Stimulated activated CD8-positive, alpha-beta memory T cell treated with anti-CD3 and anti-CD28 coated beads, Interleukin-4, amount 100 ng/mL, for 48 hours (primary cell): Measurements from ENCODE around the gene MKLN1.
A peak's percentile ranks its signal among the peaks of the same experiment; 100 is the strongest.
"Not testable (repeated sequence)": the region's sequence is repeated elsewhere in the genome, so short reads cannot be mapped to it uniquely, and the experiment has no call there.

Experiments used
- DNase-seq: peaks from one replicate; pipeline ENCODE4 v3.0.0-alpha.2; 2020

The MKLN1 gene

GRCh38 chr7:131320603-131321002 lies 7.1 kb upstream of the MKLN1 start:
- DNase-seq, result no peak

DNA sequence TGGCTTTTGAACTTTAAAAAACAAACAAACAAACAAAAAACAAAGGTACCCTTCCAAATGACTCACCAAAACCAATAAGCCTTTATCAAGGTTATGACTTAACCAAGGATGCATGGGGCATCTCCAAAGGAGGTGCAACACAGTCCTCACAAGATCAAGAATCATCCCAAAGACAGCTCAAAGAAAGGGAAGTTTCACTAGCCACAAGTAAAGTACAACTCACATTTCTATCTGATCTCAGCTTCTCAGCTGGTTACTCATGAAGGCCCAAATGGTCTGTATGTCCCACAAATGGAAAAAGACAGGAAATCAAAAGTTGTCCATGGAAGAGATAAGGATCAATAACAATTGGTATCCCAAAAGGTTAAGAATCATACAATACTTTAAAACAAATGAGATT lies 6.0 kb upstream of the MKLN1 start:
- DNase-seq, result no peak

DNA sequence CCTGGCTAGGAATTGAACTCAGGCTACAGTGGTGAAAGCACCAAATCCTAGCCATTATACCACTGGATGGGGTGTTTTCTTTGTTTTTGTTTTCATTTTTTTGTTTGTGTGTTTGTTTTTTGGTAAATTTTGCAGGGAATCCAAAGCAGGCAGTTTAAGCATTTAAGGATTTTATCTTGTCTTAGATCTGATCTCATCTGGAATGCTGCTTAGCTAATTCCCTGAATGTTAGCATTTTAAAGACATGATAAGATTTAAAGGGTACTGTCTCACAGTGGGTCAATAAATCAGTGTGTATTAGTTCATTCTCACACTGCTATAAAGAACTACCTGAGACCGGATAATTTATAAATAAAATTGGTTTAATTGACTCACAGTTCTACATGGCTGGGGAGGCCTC lies 5.6 kb upstream of the MKLN1 start:
- no peak for DNase-seq

GRCh38 chr7:131322861-131323260 lies 4.8 kb upstream of the MKLN1 start:
- DNase-seq, result no peak

- DNase-seq, result peak; percentile 36
These were observed 2.4 kb upstream of the MKLN1 start for GRCh38 chr7:131325179-131325840.

GRCh38 chr7:131326576-131326975 lies 1.1 kb upstream of the MKLN1 start:
- no peak for DNase-seq

- DNase-seq, result peak; percentile 43
These were observed 539 bp upstream of the MKLN1 start for GRCh38 chr7:131327049-131327625.

- no peak for DNase-seq
These were observed 900 bp downstream of the MKLN1 start for GRCh38 chr7:131328377-131329175.

GRCh38 chr7:131329176-131329570 lies 1.5 kb downstream of the MKLN1 start:
- DNase-seq, result no peak

DNA sequence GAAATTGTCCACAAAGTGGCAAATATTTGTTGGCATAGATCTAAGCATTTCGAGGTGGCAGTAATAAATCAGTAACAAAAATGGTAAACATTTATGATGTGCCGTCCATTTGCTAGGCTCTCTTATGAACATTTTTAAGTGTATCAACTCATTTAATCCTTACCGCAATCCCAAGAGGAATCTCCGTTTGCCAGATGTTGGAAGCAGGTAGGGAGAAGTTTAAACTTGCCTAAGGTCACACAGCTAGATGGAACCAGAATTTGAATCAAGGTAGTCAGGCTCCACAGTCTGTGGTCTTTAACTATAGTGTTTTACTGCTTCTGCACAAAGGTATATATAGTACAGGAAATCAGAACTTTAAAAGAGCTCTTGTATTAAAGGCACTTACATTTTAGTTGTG lies 2.6 kb downstream of the MKLN1 start:
- DNase-seq, result no peak

- DNase-seq, result no peak
These were observed 4.1 kb downstream of the MKLN1 start for GRCh38 chr7:131331806-131332205.

DNA sequence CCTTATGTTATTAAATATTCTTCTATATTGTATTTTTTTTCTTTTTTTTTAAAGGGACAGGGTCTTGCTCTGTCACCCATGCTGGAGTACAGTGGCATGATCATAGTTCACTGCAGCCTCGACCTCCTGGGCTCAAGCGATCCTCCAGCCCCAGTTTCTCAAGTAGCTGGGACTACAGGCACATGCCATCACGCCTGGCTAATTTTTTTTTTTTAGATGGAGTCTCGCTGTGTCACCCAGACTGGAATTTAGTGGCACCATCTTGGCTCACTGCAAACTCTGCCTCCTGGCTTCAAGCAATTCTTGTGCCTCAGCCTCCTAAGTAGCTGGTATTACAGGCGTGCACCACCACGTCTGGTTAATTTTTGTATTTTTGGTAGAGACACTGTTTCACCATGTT lies 5.1 kb downstream of the MKLN1 start:
- DNase-seq, result not testable (repeated sequence)

DNA sequence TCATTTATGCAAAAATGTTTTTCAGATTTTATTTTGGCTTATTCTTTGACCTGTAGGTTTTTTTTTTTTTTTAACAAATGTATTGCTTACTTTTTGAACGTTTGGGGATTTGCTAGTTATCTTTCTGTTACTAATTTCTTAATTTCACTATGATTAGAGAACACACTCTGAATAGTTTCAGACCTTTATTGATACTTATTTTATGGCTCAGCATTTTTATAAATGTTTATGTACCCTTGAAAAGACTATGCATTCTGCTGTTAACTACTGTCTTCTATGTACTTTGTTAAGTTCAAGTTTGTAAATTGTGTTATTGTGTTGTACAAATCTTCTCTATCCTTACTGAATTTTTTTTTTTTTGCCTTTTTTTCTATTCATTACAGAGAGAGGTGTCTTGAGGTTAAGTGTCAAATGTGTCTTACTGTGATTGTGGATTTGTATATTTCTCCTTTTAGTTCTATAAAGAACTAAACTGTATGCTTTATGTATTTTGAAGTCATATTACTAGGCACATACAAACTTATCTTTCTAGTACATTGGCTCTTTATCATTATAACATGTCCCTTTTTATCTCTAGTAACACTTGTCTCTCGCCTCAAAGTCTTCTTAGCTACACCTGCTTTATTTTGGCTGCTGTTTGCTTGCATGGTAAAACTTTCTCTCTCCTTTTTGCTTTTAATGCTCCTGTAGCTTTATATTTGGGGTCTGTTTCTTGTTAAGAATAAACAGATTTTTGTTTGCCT lies 8.1 kb downstream of the MKLN1 start:
- no peak for DNase-seq

GRCh38 chr7:131336956-131337355 lies 9.3 kb downstream of the MKLN1 start:
- no peak for DNase-seq

DNA sequence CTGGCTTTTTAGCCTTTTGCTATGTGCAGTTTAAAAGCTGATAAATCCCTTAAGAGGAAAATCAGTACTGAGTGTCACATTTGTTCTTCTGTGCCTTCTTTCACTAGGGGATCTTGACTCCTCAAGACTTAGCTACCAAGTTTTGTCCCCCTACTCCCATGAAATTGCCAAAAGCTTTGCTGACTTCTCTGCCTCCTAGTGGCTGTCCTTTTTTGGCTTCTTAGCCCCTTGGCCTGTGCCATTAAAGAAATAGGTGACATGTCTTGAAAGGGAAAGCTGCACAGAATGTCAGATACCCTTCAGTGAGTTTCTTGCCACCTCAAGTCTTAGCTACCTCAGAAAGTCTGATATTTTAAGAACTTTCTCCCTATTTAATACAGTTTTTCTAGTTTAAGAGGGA lies 10.5 kb downstream of the MKLN1 start:
- DNase-seq, result no peak

DNA sequence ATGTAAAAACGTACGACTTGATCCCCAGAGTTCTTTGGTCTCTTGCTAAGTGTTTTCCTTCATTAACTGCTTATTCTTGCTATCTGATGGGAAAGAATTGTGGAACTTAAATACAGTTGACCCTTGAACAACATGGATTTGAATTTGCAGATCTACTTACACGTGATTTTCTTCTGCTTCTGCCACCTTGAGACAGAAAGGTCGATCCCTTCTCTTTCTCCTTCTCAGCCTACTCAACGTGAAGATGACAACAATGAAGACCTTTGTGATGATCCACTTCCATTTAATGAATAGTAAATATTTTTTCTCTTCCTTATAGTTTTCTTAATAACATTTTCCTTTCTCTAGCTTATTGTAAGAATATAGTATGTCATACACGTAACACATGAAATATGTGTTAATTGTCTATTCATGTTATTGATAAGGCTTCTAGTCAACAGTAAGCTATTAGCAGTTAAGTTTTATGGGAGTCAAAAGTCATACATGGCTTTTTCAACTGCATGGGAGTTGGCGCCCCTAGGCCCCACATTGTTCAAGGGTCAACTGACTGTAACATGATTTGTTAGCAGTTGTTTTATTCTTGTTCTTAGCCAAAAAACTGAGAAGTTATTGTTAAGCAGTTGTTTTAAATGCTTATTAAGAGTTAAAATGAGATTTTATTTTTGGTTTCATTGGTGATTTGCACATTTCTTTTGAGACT lies 11.2 kb downstream of the MKLN1 start:
- no peak for DNase-seq

DNA sequence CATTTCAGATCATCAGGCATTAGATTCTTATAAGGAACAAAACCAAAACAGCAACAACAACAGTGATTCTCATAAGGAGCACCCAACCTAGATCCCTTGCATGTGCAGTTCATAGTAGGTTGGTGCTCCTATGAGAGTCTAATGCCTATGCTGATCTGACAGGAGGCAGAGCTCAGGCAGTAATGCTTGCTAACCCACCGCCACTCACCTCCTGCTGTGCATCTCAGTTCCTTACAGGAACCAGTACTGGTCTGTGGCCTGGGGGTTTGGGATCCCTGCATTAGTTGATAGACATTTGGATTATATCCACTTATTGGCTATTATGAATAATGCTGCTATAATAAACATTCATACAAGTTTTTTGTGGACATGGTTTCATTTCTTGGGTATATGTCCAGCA lies 14.0 kb downstream of the MKLN1 start:
- no peak for DNase-seq

GRCh38 chr7:131342864-131343442 lies 15.3 kb downstream of the MKLN1 start:
- no peak for DNase-seq

GRCh38 chr7:131346885-131347592 lies 19.4 kb downstream of the MKLN1 start:
- DNase-seq, result no peak

DNA sequence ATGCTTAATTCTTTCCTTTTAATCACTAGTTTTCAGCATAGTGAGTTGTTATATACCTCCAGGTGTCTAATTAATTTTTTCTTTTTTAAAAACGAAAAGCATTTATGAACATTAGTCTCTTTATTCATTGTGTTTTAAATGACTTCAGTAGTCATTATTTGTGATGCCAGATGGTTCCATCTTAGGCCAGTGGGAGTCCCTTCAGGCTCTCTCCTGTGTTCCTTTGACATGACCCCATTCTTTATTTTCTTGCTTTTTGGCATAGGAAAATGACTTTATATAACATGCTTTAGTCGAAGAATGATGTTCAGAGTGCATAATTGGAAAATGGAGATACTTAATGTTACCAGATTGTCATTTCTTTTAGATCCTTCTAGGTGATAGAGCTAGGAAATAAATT lies 24.4 kb downstream of the MKLN1 start:
- no peak for DNase-seq

DNA sequence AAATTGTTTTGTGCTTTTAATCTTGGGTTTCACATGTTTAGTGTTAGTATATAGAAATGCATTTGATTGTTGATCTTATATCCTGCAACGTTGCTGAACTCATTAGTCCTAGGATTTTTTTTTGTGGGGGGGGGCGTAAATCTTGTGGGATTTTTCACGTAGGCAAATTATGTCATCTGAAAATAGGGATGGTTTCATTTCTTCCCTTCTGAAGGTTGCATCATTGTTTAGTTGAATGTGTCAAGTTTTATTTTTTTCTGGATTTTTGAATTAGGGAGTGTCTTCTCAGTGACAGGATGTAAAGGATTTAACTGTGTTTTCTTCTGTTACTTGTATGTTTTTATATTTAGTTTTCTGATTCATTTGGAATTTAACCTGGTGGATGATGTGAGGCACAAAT lies 26.7 kb downstream of the MKLN1 start:
- DNase-seq, result no peak
